Stimulated activated CD4-positive, alpha-beta T cell treated with anti-CD3 and anti-CD28 coated beads, Interleukin-15, amount 100 ng/mL, for 48 hours (primary cell): Measurements from ENCODE around the gene SLC39A2.
"Not testable (repeated sequence)": the region's sequence is repeated elsewhere in the genome, so short reads cannot be mapped to it uniquely, and the experiment has no call there.

ENCODE experiments used
- DNase-seq, 2 donors: peaks; one replicate each; pipeline ENCODE4 v3.0.0-alpha.2; 2020; ENCODE audit warnings: low read depth in 2 of 2

The SLC39A2 gene

DNA sequence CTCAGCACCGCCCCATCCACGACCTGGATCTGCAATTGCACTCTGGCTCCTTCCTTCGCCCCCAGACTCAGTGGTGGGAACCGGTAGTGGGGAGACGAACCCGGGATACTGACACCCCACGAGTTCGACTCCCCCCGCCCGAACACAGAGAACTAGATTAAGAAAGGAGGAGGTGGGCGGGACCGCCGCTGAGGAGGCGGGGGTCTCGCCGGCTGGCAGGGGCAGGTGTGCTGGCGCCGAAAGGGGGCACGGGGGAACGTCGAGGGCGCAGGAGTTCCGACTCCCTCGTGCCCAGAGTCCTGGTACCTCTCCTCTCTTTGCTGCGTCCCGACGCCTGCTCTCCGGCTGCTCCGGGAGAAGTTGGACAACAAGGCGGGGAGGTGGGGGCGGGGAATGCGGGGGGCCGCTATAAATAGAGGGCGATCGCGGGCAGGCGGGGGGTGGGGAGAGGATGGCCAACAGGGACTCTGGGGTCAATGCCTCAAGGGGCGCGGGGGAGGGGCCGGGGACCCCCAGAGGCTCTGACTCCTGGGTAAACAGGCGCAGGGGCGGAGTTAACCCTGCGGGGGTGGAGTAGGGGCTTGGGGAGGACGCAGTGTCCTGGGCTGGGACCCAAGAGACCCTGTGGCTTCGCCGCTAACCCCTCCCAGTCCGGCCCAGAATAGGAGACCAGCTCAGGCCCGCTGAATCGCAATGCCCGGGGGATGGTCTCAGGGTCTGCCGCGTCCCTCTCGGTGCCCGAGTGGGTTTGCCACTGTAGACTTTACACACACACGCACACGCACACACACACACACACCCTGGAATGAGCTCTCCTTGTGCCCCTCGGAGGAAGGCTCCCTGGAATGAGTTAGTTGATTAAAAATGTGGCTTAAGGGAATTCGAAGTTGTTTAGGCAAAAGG lies 26.5 kb downstream of the SLC39A2 start:
- DNase-seq = no peak

DNA sequence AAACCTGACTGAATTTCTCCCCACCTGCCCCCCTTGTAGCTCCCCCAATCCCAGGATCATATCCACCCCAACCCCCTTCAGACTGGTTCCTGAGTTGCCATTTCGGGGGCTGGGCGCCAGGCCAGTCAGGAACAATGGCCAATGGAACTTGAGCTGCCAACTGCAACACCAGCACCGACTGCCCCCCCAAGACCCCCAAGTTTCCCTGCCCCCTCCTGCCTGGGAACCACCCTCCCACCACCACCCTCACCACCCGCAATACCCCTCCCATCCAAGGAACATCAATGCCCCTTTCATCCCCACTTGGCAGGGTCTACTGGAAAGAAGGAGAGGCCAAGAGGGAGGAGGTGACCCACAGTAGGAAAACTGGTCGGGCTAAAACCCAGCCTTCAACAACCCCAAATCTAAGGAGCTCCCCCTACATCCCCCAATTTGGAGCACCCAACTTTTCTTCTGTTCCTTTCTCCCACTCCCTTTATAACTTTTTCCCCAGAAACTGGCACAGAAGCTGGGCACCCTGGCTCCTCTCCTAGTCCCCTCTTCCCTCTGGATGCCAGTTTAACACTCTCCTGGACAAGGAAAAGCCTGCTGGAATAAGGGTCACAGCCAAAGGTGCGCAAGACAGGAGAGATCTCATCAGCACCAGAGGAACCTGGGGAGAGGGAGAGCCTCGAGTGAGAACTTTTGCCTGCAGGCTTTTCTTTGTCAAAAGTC lies 27.3 kb downstream of the SLC39A2 start:
- DNase-seq = no peak

DNA sequence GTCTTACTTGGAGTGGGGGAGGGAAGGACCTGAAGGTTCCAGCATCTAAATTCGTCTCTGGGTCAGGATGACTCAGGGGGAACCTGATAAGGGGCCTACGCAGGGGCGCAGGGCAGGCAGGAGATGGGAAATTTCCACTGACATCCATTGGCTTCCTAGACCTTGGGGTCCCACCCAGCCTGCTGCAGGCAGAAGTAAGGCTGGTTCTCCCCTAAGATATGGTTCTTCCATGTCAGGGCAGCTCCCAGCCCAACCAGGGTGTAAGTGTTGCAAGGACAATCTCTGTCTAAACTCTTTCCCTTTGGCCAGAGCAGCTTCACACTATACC lies 27.9 kb downstream of the SLC39A2 start:
- DNase-seq = no peak

DNA sequence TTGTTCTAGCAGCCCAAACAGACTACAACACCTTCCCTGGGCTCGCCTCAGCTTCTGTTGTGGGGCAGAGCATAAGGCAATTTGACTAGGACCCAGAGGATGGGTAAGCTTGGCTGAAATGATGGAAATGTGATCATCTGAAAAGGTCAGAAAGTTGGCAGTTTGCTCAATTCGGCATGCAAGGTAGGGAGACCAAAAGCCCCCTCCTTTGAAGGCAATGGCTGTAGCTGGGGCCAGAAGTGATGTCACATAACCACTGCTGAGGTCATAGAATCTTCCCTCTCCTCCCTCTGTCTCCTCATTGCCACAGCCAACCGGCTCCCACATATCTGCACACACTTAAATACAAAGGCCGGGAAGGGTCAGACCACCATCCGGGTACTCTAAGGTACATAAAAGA lies 30.8 kb downstream of the SLC39A2 start, which contains the start of gene TPPP2:
TPPP2 (plus strand) TSS at position 301 of the 400 bp plus-strand sequence. CDS start 365 bp downstream, outside the sequence.
- no peak for DNase-seq

DNA sequence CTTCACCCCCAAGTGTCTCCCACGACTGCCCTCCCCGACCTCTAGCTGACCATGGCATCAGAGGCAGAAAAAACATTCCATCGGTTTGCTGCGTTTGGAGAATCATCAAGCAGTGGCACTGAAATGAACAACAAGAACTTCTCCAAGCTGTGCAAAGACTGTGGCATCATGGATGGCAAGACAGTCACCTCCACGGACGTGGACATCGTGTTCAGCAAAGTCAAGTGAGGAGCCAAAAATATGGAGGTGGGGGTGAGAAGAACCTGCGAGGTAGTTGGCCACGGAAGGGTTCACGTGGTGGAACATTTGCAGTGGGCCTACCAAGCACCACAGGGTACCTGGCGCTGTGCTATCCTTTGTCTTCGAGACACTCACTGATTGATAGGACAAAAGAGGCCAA lies 31.4 kb downstream of the SLC39A2 start:
- DNase-seq = no peak

DNA sequence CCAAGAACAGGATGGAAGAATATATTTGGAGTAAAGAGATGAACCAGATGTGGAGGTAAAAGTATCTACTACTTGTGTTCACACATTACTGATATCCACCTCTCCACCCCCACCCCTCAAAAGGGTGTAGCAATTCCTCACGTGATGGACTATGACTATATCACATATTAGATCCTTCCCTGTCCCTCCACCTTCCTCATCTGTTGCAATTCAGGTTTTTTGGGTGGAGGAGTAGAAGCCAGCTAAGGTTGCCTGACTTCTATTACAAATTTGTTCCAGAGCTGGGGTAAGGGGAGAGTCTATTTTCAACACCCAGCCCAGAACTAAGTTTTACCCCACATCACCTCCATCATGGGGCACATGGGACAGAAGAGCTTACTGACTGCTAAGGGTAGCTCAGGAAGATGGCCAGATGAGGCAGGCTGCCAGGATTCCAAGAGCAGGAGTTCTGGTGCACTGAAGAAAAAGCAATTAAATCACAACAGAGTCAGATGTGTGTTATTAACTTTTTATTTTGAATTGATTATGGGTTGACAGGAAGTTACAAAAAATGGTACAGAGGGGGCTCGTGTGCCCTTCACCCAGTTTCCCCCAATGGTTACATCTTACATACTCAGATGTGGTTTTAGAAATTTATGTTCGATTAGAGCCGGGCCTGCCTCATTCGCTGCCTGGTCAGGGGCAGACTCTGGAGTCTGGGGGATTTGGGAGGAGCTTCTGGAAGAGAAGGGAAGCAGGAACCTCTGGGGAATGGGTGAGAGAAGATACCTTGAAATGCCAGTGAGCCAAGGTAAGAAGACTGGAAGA lies 33.4 kb downstream of the SLC39A2 start:
- DNase-seq = no peak

DNA sequence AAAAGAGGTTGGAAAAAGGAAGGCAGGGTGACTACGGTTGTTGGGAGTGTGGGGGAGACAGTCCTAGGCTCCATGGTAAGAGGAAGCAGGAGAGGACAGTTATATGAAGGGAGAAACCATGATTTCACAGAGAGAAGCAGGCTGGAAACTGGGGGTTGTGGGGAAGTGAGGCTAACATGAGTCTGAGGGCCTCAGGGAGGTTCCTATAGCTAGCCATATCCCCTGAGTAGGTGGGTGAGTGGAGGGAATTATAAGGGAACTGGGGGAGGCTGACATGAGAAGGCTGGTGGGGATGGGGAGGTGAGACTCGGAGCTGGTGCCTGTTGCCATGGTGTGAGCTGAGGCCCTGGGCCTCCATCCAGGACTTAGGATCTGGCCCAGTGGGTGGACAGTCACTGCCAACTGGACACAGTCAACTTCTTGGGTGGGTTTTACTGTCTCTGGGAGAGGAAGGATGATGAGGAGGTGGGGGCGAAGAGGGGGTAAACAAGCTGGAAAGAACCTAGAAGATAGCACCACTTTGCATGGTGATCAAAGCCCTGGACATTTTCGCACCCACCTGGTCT lies 34.1 kb downstream of the SLC39A2 start:
- DNase-seq = no peak

DNA sequence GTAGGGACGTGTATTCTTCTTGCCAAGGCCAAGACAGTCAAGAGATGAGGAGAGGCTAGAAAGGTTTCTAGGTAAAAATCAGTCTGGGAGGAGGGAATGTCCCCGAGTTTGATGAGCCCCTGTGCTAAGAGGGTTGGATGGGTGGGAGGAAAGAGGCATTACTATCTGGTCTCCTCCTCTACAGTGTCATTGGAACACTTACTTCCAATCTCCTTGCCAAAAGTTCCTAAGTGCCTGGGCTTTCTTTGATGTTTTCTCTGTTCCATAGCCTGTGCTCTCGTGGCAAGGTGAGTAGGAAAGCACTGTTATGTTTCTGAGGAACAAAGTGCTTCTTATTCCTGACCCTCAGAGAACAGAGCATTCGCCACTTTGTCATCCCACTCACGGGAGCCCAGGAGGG lies 35.6 kb downstream of the SLC39A2 start, which contains the start of gene RNASE13:
RNASE13 (minus strand) TSS at position 101 of the 400 bp plus-strand sequence. CDS start 519 bp downstream, outside the sequence.
- DNase-seq = no peak

DNA sequence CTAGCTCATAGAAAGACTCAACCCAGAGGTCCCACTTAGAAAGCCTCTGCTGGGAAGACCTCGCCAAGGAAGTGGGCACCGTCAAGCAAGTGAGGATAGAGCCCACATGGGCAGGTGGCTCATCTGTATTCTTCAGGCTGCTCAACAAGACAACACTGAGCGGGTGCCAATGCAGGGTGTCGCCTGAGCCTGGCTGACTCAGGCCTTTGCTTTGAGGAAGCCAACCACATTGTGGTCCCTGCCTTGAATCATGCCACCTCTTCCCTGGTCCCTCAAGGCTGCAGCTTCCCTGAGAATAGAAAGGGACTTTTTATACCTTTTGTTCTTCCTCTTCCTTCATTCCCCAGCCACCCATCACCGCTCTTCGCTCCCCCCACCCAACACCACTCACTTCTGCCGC lies 37.7 kb downstream of the SLC39A2 start:
- no peak for DNase-seq

DNA sequence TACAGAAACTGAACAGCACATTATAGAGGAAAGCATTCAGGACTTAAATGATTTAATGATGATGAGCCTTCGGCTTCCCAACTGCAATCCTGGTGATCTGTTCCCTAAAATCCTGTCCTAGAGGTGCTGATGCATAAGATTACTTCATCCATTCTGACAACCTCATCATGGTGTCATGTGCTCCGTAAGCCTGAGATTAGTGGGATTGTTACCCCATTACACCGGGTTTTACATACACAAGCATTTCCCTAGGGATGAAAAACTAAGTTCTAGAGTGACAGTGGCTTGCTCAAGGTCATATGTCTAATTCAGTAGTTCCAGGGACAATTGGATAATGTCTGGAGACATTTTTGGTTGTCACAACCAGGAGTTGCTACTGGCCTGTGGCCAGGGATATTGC lies 38.1 kb downstream of the SLC39A2 start:
- DNase-seq = no peak

DNA sequence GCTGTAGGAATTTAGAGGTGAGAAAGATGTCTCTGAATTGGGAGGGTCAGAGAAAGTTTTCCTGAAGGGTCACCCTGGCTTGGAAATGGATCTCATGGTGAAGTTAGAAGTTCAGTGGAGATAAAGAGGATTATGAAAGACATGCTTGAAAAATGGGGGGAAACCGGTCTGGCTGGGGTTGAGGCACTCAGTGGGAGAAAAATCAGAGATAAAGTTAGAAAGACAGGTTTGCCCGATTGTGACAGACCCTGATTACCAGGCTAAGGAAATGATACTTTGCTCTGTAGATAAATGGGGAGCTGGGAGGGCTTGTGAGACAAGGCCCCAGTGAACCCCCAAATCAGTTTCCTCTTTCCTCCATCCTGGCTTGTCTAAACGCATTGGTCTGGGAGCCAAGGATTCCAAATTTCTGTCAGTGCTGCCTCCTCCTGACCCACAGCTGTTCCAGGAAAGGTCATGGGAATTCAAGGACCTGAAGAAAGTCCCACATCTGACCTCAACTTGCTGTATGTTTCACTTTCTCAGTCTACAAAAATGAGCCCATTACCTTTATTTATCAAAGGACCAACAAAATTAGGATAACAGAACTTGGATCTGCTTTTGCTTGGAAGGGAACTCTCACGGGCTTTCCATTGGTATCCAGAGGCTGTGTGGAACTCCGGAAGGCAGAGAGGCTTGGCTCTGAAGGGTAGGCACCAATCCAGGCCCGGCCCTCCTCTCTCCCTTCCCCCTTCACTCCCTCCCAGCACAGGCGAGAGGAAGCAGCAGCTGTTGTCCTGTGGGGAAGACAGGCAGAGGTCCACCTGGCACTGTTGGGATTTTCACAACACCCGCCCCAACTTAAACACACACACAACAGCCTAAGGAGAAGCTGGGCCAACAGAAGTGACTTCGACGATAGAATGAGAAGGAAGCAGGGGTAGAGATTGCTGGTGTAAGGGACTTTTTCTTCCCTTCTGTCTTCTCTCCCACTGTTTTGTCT lies 39.6 kb downstream of the SLC39A2 start:
- DNase-seq = no peak

DNA sequence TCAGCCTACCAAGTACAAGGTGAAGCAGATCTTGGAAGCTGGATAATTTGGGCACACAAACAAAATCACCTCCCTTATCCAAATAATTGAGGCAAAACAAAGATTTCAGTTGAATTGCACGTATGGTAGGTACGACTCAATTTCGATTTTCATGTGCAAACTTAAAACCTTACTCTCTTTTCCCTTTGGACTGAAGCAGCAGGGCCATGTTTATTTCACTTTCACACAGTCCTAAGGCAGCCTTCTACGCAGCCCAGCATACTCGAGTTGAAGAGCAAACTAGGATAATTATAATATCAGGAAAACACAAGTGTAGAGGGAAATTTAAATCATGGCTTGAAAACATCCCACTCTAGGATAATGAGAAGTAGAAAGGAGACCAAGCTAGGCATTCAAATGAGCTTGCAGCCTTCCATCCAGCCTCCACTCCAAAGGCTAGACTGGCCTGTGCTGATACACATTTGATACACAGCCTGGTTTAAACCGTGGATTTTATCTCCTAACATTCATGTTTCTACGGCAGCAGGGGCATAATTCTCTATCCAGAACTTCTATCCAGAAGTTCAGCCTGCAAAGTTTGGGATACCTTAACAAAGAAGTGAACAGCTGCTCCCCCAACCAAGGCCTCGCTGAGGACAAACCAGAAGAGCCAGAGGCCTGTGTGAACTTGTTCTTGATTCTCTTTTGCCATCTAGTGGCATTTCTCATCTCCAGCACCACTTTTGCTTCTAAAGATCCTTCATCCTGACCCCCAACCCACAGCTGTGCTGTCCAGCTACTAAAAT lies 40.7 kb downstream of the SLC39A2 start:
- DNase-seq = no peak

DNA sequence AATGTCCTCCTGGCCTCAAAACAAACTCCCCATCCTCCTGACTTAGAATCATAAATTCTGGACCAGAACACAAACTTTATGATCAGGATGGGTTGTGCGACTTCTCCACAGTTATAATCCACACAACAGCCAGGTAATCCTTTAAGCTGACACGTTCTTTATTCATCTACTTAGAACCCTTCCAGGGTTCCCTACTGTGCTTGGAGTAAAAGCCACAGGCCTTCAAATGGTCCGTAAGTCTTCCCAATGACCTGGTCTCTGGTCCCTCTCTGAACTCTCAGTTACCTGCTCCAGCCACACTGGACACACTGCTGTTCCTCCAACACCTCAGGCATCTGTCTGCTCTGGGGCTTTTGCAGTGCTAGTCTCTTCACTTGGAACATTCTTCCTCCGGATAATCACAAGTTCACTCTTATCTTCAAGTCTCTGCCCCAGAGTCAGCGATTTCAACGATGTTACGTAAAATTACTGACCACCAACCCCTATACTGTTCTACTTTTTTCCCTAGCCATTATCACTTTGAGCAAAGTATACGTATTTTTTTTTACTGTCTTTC lies 41.4 kb downstream of the SLC39A2 start:
- DNase-seq = no peak

DNA sequence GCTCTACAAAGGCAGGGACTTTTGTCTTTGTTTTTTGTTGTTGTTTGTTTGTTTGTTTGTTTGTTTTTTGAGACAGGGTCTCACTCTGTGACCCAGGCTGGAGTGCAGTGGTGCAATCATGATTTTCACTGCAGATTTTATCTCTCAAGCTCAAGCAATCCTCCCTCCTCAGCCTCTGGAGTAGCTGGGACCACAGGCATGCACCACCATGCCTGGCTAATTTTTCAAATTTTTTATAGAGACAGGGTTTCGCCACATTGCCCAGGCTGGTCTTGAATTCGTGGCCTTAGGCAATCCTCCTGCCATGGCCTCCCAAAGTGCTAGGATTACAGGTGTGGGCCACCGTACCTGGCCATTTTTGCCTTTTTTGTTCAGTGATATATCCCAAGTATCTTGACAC lies 41.8 kb downstream of the SLC39A2 start:
- DNase-seq = not testable (repeated sequence)

DNA sequence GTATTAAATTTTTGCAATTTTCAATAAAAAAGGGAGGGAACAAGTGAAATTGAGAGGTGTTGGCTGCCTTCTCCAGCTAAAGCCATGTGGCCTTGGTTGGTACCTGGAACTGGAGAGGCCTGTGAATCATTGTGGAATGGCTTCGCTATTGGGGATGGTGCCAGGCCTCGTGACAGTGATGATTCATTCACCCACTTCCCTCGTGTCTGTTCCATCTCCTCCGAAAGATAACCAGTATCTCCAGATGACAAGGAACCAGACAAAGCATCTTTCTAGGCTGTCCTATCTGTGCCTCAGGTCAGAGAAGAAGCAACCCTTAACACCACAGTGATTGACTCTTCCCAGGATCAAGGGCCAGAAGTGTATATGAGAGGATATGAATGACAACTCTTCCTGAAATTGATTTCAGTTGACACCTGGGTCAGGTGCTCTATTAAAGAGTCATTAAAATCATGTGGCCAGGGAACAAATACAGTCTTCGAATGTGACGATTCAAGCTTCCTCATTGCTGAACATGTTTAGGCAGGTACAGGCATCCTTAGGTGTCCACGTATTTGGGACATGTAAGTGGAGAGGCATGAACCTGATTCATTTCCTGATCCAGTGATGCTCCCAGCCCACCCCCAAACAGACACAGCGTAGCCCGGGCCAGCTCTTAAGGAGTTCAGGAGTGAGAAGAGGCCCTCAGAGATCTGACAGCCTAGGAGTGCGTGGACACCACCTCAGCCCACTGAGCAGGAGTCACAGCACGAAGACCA lies 42.8 kb downstream of the SLC39A2 start, which contains the start of gene RNASE7:
RNASE7 (plus strand) TSS at position 687 of the 758 bp plus-strand sequence. CDS start 631 bp downstream, outside the sequence.
- DNase-seq = no peak

DNA sequence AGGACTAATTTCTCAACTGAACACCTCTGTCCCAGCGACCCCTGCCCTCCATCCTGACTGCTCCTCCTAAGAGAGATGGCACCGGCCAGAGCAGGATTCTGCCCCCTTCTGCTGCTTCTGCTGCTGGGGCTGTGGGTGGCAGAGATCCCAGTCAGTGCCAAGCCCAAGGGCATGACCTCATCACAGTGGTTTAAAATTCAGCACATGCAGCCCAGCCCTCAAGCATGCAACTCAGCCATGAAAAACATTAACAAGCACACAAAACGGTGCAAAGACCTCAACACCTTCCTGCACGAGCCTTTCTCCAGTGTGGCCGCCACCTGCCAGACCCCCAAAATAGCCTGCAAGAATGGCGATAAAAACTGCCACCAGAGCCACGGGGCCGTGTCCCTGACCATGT lies 43.8 kb downstream of the SLC39A2 start:
- DNase-seq = no peak

DNA sequence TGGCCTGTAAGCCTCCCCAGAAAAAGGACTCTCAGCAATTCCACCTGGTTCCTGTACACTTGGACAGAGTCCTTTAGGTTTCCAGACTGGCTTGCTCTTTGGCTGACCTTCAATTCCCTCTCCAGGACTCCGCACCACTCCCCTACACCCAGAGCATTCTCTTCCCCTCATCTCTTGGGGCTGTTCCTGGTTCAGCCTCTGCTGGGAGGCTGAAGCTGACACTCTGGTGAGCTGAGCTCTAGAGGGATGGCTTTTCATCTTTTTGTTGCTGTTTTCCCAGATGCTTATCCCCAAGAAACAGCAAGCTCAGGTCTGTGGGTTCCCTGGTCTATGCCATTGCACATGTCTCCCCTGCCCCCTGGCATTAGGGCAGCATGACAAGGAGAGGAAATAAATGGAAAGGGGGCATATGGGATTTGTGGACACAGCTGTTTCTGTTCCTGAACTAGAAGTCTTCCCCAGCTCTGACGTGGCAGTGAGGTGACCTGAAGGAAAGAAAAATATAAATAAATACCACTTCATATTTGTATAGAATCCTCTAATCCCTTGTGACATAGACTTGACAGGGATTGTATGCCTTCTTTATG lies 44.4 kb downstream of the SLC39A2 start:
- no peak for DNase-seq

DNA sequence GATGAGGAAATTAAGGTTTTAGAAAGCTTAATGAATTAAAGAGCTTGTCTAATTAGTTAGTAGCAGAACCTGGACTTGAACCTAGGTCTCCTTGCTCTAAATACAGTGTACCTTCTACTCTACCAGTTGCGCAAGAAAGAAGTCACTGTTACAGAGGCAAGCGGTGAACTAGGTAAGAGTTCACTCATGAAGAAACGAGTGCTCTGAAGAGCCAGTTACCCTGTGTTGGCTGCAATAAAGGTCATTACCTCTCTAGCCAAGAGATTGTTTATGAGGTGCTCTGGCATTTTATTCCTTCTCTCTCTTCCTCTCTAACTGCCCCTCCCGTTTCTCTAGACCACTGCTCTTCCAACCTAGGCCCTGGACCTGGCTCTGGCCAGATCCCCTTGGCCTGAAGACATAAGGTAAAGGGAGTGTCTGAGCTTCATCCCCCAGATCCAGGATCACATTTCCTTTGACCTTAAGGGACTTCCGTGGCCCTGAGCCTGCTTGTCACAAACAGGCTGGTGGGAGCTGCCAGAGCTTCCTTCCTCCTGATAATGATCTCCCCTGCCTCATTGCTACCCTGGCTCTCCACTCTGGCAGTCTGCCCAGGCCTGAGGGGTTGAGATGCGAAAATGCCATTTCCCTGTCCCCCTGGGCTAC lies 45.0 kb downstream of the SLC39A2 start:
- no peak for DNase-seq
